Endothelial cell of umbilical vein (primary cell): ENCODE data around the gene COG5. TPM values are rescaled to one million over a fixed set of nuclear protein-coding genes. Genes with fewer than 3 reads are reported as not detected.

Experiments
- BruUV-seq: library from RNA; stranded (reverse); fragments of 400-500 nt; replicated peaks from 2 replicates; lab custom pipeline; 2021; lab: Mats Ljungman, UMichigan
- CTCF ChIA-PET: fragments of 300-600, 350-600 bp; sonication (Branson Sonifier 250); formaldehyde crosslinking; loops from one replicate; lab custom pipeline; 2021; ENCODE audit warnings: antibody characterized with exemption, inconsistent platforms; lab: Charles Lee
- POLR2A ChIA-PET: fragments of 300-600, 350-600 bp; sonication (Branson Sonifier 250); formaldehyde crosslinking; loops from one replicate; lab custom pipeline; 2021; ENCODE audit warnings: antibody characterized with exemption, inconsistent platforms; lab: Charles Lee
- DNase-seq: peaks from one replicate; pipeline ENCODE4 v3.0.0-alpha.2; 2011; ENCODE audit warnings: low read depth, low spot score
- FAIRE-seq: peaks from 2 replicates; lab custom pipeline; 2011; peaks lifted over from hg19 to GRCh38; lab: Jason Lieb, UNC
- H2AFZ ChIP-seq: 2 replicates; pipeline ENCODE4 v1.6.0; 2012; ENCODE audit warnings: low read depth, low read length, control low read depth, inconsistent platforms
- H3K27ac ChIP-seq: 2 replicates; pipeline ENCODE4 v1.5.1; 2011; ENCODE audit warnings: low read depth, mild to moderate bottlenecking, control low read depth, low read length, moderate library complexity; ENCODE audit not compliant: insufficient read depth
- H3K27me3 ChIP-seq, 2 experiments: 2 replicates each; pipeline versions ENCODE4 v1.6.0 to v1.6.1; 2011; ENCODE audit warnings: low read length in 2 of 2, mixed read lengths in 1 of 2; ENCODE audit not compliant: control insufficient read depth in 2 of 2, insufficient read depth in 2 of 2
- H3K36me3 ChIP-seq, 2 experiments: 2 replicates in 1 of 2; 3 replicates in 1 of 2; pipeline ENCODE4 v1.5.1; 2011; ENCODE audit warnings: low read length in 2 of 2, mild to moderate bottlenecking in 1 of 2, moderate library complexity in 1 of 2; ENCODE audit not compliant: control insufficient read depth in 2 of 2, insufficient read depth in 2 of 2; ENCODE audit errors: extremely low read depth in 1 of 2
- H3K4me1 ChIP-seq: 3 replicates; pipeline ENCODE4 v1.5.1; 2011; ENCODE audit warnings: mild to moderate bottlenecking, low read length; ENCODE audit not compliant: control insufficient read depth, insufficient read depth; ENCODE audit errors: extremely low read depth
- H3K4me2 ChIP-seq: 2 replicates; pipeline ENCODE4 v1.6.1; 2011; ENCODE audit warnings: low read length, control low read depth, mixed read lengths; ENCODE audit not compliant: insufficient read depth
- H3K4me3 ChIP-seq, 3 experiments: fragments of 200-600 bp in 1 of 3; sonication (generic), shearing (Covaris generic) in 1 of 3; replicated peaks in 1 of 3; 2 replicates each; pipeline ENCODE4 v1.5.1; 2011 to 2016; ENCODE audit warnings: control low read depth in 3 of 3, low read length in 3 of 3, mild to moderate bottlenecking in 2 of 3, inconsistent platforms in 1 of 3, low read depth in 1 of 3, moderate library complexity in 1 of 3; ENCODE audit not compliant: insufficient read depth in 1 of 3
- H3K79me2 ChIP-seq: 2 replicates; pipeline ENCODE4 v1.6.0; 2012; ENCODE audit warnings: low read length, inconsistent platforms; ENCODE audit not compliant: control insufficient read depth, insufficient read depth
- H3K9ac ChIP-seq: replicated peaks from 2 replicates; pipeline ENCODE3; 2011; ENCODE audit warnings: low read length, control low read depth; ENCODE audit not compliant: insufficient read depth; ENCODE audit errors: extremely low read depth
- H3K9me1 ChIP-seq: replicated peaks from 3 replicates; pipeline ENCODE4 v1.6.0; 2011; ENCODE audit warnings: mild to moderate bottlenecking, low read length; ENCODE audit not compliant: control insufficient read depth, insufficient read depth; ENCODE audit errors: extremely low read depth
- H3K9me3 ChIP-seq: replicated peaks from 2 replicates; pipeline ENCODE4 v1.5.1; 2012; ENCODE audit warnings: low read length, inconsistent platforms; ENCODE audit not compliant: control insufficient read depth, insufficient read depth
- H4K20me1 ChIP-seq: replicated peaks from 2 replicates; pipeline ENCODE3; 2011; ENCODE audit warnings: mild to moderate bottlenecking, low read length; ENCODE audit not compliant: control insufficient read depth, insufficient read depth; ENCODE audit errors: extremely low read depth
- EZH2 ChIP-seq: IDR thresholded peaks from 2 replicates; pipeline ENCODE4 v1.6.1; 2012; ENCODE audit warnings: borderline replicate concordance, low read depth, mild to moderate bottlenecking, moderate library complexity, low read length, inconsistent platforms; ENCODE audit not compliant: severe bottlenecking
- FOS ChIP-seq: IDR thresholded peaks from 2 replicates; pipeline ENCODE4 v1.6.1; 2011; ENCODE audit warnings: mild to moderate bottlenecking, low read length, moderate library complexity, borderline replicate concordance; ENCODE audit not compliant: insufficient read depth
- GATA2 ChIP-seq: IDR thresholded peaks from 2 replicates; pipeline ENCODE4 v1.7.0; 2011; ENCODE audit warnings: low read depth, mild to moderate bottlenecking, moderate library complexity, mixed read lengths, low read length; ENCODE audit not compliant: insufficient read length, insufficient read depth
- JUN ChIP-seq: IDR thresholded peaks from 2 replicates; pipeline ENCODE4 v1.6.1; 2011; ENCODE audit warnings: borderline replicate concordance, low read depth; ENCODE audit not compliant: insufficient read length, insufficient read depth
- MYC ChIP-seq: IDR thresholded peaks from one replicate; pipeline ENCODE4 v1.6.1; 2011; ENCODE audit warnings: mild to moderate bottlenecking, low read depth, low read length
- POLR2A ChIP-seq: IDR thresholded peaks from 2 replicates; pipeline ENCODE4 v1.6.1; 2012; ENCODE audit warnings: low read depth, mild to moderate bottlenecking, control low read depth, low read length
- POLR2AphosphoS5 ChIP-seq: IDR thresholded peaks from 2 replicates; pipeline ENCODE4 v1.6.1; 2012; ENCODE audit warnings: low read depth, mild to moderate bottlenecking, control low read depth, low read length, moderate library complexity; ENCODE audit not compliant: insufficient read depth
- dilution Hi-C: fragments of 300-500 bp; cut with MboI; formaldehyde crosslinking; loops from one replicate; pipeline ENCODE4 v1.15.0; 2019; ENCODE audit warnings: low sequenced_read_pairs; ENCODE audit not compliant: extremely low pct_ligation_motif_present
- intact Hi-C: fragments of 100-400 bp; cut with micrococcal nuclease; formaldehyde crosslinking; loops from one replicate; pipeline ENCODE4 v1.10.0; 2022
- polyA plus RNA-seq, 4 experiments: library from polyadenylated mRNA; depleted of rRNA in 3 of 4; stranded (reverse) in 3 of 4; unstranded in 1 of 4; fragments of >200 nt; gene quantifications; 2 replicates each; pipeline versions ENCODE4 v1.2.1 to v1.2.3, GENCODE V29; 2011 to 2012; ENCODE audit warnings: missing spikeins in 1 of 4
- total RNA-seq: library from RNA; stranded (reverse); gene quantifications from 2 replicates; pipeline ENCODE4 v1.2.3, GENCODE V29; 2021
- TF ChIP-seq, protein P1 (sequence below), 2 donors: IDR thresholded peaks; 1 replicate in 1 of 2; 2 replicates in 1 of 2; pipeline ENCODE4 v1.5.1; 2011; ENCODE audit warnings: low read length in 2 of 2, mild to moderate bottlenecking in 2 of 2, moderate library complexity in 2 of 2, control low read depth in 1 of 2, inconsistent platforms in 1 of 2, low read depth in 1 of 2; ENCODE audit not compliant: insufficient read depth in 1 of 2; ENCODE audit errors: extremely low read depth in 1 of 2
- TF ChIP-seq, protein P2 (sequence below): IDR thresholded peaks from 2 replicates; pipeline ENCODE4 v1.6.1; 2011; ENCODE audit not compliant: insufficient read depth, insufficient read length

COG5 gene
- total and polyA plus RNA-seq, 2 donors (not counting 3 experiments of a cell fraction or from before 2014, with no cell fraction given): 18.8 to 45.3 TPM

DNA sequence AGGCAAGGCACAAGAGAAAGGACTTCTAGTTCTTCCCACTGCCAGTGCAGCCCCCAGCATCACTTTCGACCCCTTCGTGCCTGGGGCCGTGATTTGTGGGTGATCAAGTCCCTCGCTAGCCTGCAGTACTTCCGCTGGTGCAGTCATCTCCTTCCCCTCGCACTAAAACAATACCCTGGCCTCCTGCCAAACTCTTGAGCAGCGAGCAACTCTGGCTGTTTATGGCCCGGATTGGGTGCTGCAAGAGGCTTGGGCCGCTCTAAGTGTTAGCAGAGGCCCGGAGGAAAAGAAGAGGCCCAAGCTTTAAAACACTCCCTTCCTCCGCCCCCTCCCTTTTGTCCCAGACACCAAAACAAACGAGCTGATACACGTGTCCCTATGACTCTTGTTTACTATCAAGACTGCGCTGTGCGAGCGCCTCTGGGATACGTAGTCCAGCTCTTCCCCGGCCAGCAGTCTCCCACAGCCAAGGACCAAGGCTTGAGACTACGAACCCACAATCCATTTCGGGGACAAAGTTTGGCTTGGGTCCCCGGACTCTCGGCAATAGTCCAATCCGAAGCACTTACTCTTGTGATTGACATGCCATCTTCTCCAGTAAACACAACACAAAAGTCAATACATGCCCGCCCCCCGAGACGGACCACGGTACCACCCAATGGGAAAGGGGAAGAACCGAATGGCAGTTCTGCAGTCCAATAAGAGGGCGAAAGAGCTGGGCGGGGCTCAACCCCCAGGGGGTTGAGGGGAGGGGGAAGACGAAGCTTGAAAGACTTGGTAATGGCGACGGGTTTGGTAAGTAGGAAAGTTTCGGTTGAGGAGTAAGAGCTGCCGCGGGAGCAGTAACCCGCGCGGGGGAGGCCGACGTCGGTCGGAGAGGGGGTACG is 395.2 kb downstream of the COG5 start, which contains the start of gene HBP1:
Gene HBP1 (plus strand): TSS at position 771 of the 887 bp plus-strand sequence. CDS start 10,891 bp downstream, outside the sequence.
- peak; percentile 97 for FAIRE-seq
- no TSS peak for BruUV-seq

More for the DNA sequence above, 395.2 kb downstream of the COG5 start, which contains the start of gene HBP1:
- no peaks in the 10 kb centered on the region for H3K9me3 ChIP-seq
- ChIA-PET CTCF (interaction anchor here (0.6 to 3.1 kb wide), 13 partner anchors 11 to 992 kb away, joined by 3 to 25 read pairs (median 5); no protein-coding TSS in a partner anchor), POLR2A (interaction anchor here (0.6 to 1.7 kb wide), 14 partner anchors 9 to 708 kb away, joined by 3 to 10 read pairs (median 3); no protein-coding TSS in a partner anchor)
- intact Hi-C loops (loop anchor here (1.0 to 10.0 kb wide), 7 partner anchors 89 to 634 kb away; no protein-coding TSS in a partner anchor), dilution Hi-C loops (no loop called here)
- H3K9me1 ChIP-seq: no peaks in the 10 kb centered on the region
- peaks cover 4% of the 10 kb centered on the region for H4K20me1 ChIP-seq
- peak; percentile 100 for DNase-seq
- H3K4me2 ChIP-seq: peak within 1 kb of the TSS; percentile 98
- peaks cover 35% of the 10 kb centered on the region for H3K79me2 ChIP-seq
- peak within 1 kb of the TSS; percentile 93 for H3K9ac ChIP-seq
- TF ChIP-seq POLR2A (peak; percentile 53), MYC (no peak), GATA2 (no peak), POLR2AphosphoS5 (peak; percentile 72), EZH2 (no peak), FOS (peak; percentile 47), JUN (peak; percentile 76)
- TF ChIP-seq, protein P1, sequence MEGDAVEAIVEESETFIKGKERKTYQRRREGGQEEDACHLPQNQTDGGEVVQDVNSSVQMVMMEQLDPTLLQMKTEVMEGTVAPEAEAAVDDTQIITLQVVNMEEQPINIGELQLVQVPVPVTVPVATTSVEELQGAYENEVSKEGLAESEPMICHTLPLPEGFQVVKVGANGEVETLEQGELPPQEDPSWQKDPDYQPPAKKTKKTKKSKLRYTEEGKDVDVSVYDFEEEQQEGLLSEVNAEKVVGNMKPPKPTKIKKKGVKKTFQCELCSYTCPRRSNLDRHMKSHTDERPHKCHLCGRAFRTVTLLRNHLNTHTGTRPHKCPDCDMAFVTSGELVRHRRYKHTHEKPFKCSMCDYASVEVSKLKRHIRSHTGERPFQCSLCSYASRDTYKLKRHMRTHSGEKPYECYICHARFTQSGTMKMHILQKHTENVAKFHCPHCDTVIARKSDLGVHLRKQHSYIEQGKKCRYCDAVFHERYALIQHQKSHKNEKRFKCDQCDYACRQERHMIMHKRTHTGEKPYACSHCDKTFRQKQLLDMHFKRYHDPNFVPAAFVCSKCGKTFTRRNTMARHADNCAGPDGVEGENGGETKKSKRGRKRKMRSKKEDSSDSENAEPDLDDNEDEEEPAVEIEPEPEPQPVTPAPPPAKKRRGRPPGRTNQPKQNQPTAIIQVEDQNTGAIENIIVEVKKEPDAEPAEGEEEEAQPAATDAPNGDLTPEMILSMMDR (IDR thresholded peaks at IDR 0.05; ENCODE audit: extremely low read depth in 1 of 2, insufficient read depth in 1 of 2, low read depth in 1 of 2, low read length in 2 of 2): no peak
- TF ChIP-seq, protein P2, sequence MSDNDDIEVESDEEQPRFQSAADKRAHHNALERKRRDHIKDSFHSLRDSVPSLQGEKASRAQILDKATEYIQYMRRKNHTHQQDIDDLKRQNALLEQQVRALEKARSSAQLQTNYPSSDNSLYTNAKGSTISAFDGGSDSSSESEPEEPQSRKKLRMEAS: peak; percentile 89
- H3K27me3 ChIP-seq: no peaks in the 10 kb centered on the region
- peaks cover 40% of the 10 kb centered on the region for H3K4me1 ChIP-seq
- H3K27ac ChIP-seq: peak within 1 kb of the TSS; percentile 92
- peak within 1 kb of the TSS; percentile 44 for H2AFZ ChIP-seq
- no peaks in the 10 kb centered on the region for H3K36me3 ChIP-seq
- peak within 1 kb of the TSS; percentile 81 to 97 (median 93) for H3K4me3 ChIP-seq
